HepG2 (cell line): ENCODE data around the gene ZNF540.

Experiments
- BHLHE40 ChIP-seq: IDR thresholded peaks from 2 replicates; pipeline ENCODE4 v1.6.1; 2011; ENCODE audit warnings: low read length, improper control_type of control experiment
- BRF2 ChIP-seq: sonication (generic); formaldehyde crosslinking; IDR thresholded peaks from 2 replicates; pipeline ENCODE4 v1.8.1; 2022; ENCODE audit warnings: mild to moderate bottlenecking, missing genetic modification reagents
- CTCF ChIP-seq: sonication (generic); formaldehyde crosslinking; IDR thresholded peaks from 2 replicates; pipeline ENCODE4 v1.5.0; 2020; ENCODE audit warnings: mild to moderate bottlenecking, missing genetic modification reagents, moderate library complexity
- NFYB ChIP-seq: sonication (generic); formaldehyde crosslinking; IDR thresholded peaks from 2 replicates; pipeline ENCODE4 v1.4.0; 2020; ENCODE audit warnings: missing genetic modification reagents
- NR0B2 ChIP-seq: sonication (generic); formaldehyde crosslinking; IDR thresholded peaks from 2 replicates; pipeline ENCODE4 v1.4.0; 2020; ENCODE audit warnings: mild to moderate bottlenecking, missing genetic modification reagents
- PITX1 ChIP-seq: sonication (generic); formaldehyde crosslinking; IDR thresholded peaks from 2 replicates; pipeline ENCODE4 v1.5.1; 2020; ENCODE audit warnings: mild to moderate bottlenecking, missing genetic modification reagents
- RBAK ChIP-seq: sonication (generic); formaldehyde crosslinking; IDR thresholded peaks from 2 replicates; pipeline ENCODE4 v1.5.1; 2020; ENCODE audit warnings: mild to moderate bottlenecking, missing genetic modification reagents
- STAT5B ChIP-seq: sonication (generic); formaldehyde crosslinking; IDR thresholded peaks from 2 replicates; pipeline ENCODE4 v1.4.0; 2020; ENCODE audit warnings: missing genetic modification reagents

GRCh38 chr19:37551129-37551993 is 43.3 kb upstream of the ZNF540 start:
- TF ChIP-seq NFYB (CRISPR knock-in tag) (no peak), PITX1 (CRISPR knock-in tag) (no peak), NR0B2 (CRISPR knock-in tag) (no peak), CTCF (CRISPR knock-in tag) (no peak), STAT5B (CRISPR knock-in tag) (no peak), BHLHE40 (no peak), BRF2 (CRISPR knock-in tag) (no peak), RBAK (CRISPR knock-in tag) (no peak)
